GM18907 (cell line): ENCODE results near the gene ATP2B1.
A peak's percentile ranks its signal among the peaks of the same experiment; 100 is the strongest.

ENCODE experiments used
- ATAC-seq: cut with Tn5 transposase; IDR thresholded peaks from one replicate; pipeline ENCODE4 v1.9.1; 2021; ENCODE audit warnings: mild to moderate bottlenecking, moderate library complexity; ENCODE audit not compliant: unreplicated experiment

ATP2B1 gene

GRCh38 chr12:89662623-89663022, 46.0 kb downstream of the ATP2B1 start:
- ATAC-seq, result no peak

DNA sequence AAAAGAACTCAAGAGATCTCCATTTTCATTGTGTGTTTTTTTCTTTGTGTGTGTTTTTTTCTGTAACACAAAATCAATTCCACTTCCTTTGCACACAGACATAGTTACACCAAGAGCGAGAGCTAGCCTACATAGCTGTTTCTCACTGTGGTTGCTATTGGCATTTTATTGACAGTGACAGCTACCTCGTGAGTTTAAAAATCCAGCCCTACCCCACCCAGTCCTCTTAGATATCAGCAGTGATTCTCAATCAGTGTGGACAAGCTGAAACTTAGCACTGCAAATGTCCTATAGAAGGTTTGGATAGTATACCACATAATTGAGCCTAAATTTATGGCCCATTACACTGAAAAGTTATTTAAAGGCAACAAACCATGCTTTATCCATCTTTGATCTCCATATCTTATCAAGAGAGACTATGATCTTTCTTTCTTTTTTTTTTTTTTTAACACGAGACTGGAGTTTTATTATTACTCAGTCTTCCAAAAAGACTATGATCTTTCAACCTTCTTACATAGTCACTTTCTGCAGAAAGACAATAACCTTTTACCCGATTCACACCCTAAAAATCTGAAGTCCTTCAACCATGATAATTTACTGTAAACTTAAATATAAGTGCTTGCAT, 46.8 kb downstream of the ATP2B1 start:
- ATAC-seq, result peak; percentile 35

DNA sequence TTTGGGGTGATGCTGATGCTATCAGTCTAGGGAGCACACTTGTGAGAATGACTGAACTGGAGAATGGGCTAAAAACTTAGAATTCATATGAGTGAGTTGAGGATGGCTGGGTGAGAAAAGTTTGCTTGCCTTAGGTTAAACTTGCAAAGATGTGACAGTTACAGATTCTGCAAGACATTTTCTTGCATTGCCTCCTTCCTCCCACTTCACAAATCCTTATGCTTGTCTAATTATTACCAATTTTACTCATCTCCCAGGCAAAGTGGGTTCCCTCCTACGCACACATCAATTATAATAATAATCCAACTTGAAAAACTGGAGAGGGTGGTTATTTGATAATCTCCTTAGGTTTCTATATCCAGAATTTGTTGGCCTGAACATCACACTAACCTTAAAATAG, 50.9 kb downstream of the ATP2B1 start:
- ATAC-seq, result no peak

DNA sequence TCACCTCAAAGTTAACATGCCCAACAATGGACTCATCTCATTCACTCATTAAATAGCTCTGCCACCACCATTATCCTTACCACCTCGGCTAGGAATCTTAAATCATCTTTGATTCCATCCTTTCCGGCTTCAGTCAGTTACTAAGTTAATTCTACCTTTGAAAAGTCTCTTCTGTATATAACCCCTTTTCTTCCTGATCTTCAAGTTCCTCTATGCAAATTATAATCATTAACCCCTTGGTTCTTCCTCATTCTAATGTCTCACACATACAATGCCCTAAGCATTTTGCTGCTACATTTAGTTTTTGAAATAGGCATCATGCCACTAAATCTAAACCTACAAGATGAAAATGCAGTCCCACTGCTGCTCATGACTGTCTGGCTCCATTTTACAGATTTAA, 51.6 kb downstream of the ATP2B1 start:
- peak; percentile 37 for ATAC-seq

DNA sequence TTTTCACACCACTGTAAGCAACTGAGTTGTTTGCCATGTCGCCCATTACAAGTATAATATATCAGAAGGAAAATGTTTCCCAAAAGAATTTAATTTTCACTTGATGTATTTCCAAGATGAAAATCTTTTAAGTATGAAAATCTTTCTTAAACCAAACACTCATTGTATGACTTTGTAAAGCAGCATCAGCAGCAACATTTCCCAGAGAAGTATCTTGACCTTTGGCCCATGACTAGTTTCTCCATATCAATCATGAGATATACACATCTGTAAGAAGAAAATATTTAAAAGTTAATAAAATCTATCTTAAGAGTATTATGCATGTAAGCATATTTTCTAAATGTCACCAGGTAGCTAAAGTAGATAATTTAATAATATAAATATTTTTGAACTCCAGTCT, 52.8 kb downstream of the ATP2B1 start:
- ATAC-seq, result no peak

GRCh38 chr12:89651192-89651591, 57.4 kb downstream of the ATP2B1 start:
- ATAC-seq, result no peak

DNA sequence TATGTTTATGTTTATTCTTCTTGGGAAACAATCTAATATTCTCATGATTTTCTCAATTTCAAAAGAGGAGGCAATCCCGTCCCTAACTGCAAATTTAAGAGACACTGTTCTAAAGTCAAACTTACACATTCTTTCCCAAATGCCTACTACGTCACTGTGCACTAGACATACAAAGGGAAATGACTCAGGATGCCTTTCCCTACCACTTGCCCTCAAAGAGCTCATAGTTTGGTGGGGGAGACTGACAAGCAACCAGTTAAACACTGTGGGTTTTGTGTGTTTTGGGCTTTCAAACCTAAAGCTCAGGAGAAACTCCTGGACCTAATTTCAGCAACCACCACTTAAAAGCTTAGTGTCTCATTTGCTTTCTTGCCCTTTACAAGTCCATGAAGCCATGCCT, 58.4 kb downstream of the ATP2B1 start:
- no peak for ATAC-seq

DNA sequence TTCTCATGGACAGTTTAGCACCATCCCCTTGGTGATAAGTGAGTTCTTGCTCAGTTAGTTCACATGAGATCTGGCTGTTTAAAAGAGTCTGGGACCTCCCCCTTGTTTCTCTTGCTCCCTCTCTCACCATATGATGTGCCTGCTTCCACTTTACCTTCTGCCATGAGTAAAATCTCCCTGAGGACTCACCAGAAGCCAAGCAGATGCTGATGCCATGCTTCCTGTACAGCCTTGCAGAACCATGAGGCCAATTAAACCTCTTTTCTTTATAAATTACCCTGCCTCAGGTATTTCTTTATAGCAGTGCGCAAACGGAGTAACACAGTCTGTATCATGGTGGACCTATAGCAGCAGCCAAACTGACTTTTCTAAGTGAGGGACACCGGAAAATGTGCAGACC, 58.8 kb downstream of the ATP2B1 start:
- no peak for ATAC-seq

- no peak for ATAC-seq
These were observed 59.5 kb downstream of the ATP2B1 start for GRCh38 chr12:89649139-89649538.

- no peak for ATAC-seq
These were observed 60.3 kb downstream of the ATP2B1 start for GRCh38 chr12:89648211-89648930.

- ATAC-seq, result no peak
These were observed 63.2 kb downstream of the ATP2B1 start for GRCh38 chr12:89645434-89645833.

GRCh38 chr12:89642959-89643358, 65.7 kb downstream of the ATP2B1 start:
- ATAC-seq, result no peak

DNA sequence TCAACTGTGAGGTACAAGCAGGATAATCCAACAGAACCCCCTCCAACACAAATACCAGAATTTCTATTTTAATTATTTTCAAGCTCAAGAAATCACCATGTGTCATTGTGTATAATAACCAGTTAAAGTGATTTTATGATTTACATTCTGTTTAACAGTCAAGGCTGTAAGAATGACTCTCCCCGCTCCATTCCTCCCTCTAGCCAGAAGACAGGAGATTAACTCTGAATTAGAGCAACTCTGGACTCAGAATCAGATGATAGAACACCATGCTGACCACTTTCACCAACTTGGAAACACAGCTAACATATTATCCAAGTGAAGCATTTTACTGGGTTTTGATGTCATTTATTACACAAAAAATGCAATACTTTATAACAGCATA, 71.9 kb downstream of the ATP2B1 start:
- ATAC-seq, result no peak

- no peak for ATAC-seq
These were observed 72.4 kb downstream of the ATP2B1 start for GRCh38 chr12:89636052-89636775.

GRCh38 chr12:89634508-89634907, 74.1 kb downstream of the ATP2B1 start:
- ATAC-seq, result no peak

DNA sequence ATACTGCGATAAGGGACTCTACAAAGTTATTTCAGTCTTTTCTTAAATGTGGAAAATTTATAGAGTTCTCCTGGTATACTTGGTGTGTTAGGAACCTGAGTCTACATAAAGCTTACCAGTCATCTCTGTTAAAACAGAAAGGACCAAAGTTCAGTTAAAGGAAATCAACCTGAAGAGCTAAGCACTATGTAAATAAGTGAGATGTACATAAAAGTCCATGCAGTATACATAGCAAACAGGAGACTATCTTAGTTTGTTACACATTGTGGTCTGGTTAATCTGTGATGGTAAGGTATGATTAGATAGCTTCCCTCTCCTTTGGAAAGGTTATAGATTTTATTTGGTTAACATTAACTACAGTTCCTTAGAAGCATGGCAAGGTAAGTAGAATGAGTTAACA, 75.9 kb downstream of the ATP2B1 start:
- ATAC-seq, result no peak

DNA sequence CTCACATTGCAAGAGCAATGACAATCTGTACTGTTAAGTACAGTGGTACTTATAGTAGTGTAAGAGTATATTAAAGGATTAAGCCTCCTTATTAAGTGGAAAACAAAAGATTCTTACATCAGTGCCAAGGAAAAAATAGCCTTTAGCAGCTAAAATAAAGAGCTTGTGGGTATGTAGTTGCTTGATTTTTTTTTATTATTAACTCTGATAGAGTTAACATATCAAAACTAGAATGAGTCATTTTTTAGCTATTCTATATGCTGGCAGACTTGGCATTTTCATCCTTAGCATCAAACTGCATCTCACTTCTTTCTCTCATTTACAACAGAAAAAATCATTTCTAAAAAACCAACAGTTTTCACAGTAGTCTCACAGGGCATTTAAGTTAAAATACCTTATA, 86.5 kb downstream of the ATP2B1 start:
- ATAC-seq, result no peak

- no peak for ATAC-seq
These were observed 87.1 kb downstream of the ATP2B1 start for GRCh38 chr12:89621521-89621920.

DNA sequence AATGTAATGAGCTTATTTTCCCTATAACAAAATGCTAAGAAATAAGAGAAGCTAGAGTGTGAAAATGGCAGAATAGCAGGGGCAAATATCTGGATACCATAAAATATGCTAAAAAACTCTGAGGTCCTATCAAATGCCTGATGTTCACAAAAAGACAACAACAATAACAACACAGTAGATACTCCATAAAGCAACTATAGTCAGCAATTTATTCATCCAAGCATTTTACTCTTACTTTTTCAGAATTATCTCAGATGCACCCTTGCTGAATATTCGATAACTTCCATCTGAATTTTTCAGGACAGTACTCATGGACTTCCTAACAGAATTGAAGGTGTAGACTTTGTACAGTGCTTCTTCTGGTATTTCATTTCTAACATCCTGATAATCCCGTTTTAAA, 88.9 kb downstream of the ATP2B1 start:
- no peak for ATAC-seq

GRCh38 chr12:89618113-89618862, 90.3 kb downstream of the ATP2B1 start:
- ATAC-seq, result peak; percentile 44

- ATAC-seq, result no peak
These were observed 98.3 kb downstream of the ATP2B1 start for GRCh38 chr12:89610366-89610765.
